SIG-M5 treated with dmso at 0.1 percent for 504 hours (cell line): ENCODE measurements around the gene AANAT.

Experiments used
- DNase-seq: peaks from one replicate; lab custom pipeline; 2025; ENCODE audit not compliant: unreplicated experiment; lab: John Stamatoyannopoulos, UW

AANAT gene

DNA sequence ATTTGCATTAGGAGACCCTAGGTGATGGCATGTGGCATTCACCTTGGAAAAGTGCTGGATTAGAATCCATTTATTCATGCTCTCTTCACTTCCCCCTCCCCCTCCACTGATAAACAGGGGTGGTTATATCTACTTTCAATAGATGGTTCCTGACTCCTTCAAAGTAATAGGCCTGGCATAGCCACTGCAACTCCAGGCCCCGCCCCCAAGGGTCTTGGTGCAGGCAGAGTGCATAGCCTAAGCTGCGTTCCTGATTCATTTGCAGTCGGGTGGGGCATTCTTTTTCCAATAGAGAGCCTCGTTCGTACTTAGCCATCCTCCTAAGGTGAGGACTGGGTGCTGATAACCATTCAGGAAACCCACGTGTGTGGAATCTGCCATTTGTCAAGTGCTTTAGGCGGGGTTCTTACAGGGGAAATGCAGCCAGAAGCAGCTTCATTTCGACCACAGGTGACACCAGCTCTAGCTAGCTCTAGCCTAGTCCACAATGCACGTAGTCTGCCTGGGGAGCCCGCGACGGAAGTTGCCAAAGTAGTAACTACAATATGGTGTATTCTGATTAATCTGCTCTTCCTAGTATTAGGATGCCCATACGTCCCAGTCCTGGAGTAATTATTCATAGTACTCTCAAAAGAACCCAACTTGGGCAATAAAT lies 25.6 kb upstream of the AANAT start:
- no peak for DNase-seq

DNA sequence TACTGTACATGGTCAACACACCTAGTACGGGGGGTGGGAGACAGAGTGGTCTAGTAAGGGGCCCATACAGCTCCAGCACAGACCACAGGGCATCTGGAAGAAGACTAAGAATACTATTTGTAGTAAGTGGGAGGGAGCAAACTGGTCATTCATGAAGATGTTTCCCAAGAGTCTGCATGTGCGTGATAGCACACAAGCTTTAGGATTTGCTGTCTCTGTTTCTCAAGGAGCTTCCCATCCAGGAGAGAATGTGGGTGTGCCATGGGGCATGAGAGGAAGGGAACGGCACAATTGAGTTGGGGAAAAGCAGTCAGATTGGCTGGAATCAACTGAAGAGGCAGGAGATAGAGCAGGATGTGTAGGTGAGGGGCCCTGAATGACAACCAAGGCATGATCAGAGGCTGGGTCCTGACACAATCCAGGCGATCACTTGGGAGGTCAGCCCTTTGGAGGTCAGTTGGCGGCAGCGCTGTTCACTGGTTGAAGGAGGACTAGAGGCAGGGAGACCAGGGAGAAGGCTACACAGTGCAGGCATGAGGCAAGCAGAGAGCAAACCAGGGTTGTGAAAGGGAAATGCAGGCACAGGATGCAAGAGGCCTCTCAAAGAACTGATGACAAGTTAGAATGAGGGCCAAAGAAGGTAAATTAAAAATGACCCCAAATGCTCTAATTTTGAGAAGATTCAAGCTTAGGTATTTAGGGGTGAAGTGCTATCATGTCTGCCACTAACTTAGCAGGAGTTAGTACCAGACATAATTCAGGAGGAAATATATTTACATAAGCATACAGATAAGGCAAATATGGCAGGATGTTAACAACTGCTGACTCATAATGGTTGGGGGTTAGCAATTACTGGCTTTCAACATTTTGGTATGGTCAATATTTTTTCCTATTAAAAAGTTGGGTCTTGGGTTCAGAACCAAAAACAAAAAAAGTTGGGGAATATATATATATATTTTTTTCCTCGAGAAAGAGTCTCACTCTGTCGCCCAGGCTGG lies 24.8 kb upstream of the AANAT start:
- peak; percentile 13 for DNase-seq

GRCh38 chr17:76444518-76445311 lies 22.7 kb upstream of the AANAT start:
- DNase-seq = no peak

- DNase-seq = no peak
Observed at GRCh38 chr17:76445697-76446448, 21.5 kb upstream of the AANAT start.

DNA sequence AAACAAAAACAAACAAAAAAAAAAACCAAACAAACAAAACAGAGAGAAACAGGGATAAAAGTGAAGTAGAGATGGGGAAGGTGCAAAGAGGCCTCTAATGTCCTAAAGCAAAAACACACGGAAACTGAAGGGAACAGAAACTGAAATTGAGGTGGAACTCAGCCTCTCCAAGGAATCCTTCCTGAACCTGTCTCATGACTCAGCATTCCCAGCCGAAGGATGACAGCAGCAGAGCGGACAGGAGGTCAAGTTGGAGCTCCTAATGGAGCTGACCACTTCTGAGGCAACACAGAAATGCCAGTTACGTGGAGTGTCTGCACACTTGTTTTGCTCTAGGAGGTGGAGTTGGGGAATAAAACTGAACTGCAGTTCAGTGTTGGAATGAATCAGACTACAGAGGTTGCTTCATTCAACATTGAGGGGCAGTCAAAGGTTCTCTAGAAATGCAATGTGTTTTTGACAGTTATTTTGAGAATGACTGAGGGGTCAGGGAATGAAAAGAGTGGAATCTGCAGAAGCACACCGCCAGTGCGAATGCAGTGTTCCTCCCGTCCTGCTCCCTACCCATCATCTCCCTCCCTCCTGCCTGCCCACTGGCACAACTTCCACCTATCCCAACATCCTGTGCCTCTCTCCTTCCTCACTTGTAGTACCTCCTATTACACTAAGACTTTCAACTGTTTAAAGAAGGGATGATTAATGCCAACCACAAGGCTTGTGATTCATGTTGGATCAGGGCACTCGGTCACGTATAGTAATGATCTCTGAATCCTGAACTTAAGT lies 20.8 kb upstream of the AANAT start:
- DNase-seq = peak; percentile 22

- no peak for DNase-seq
Observed at GRCh38 chr17:76447931-76448652, 19.3 kb upstream of the AANAT start.

DNA sequence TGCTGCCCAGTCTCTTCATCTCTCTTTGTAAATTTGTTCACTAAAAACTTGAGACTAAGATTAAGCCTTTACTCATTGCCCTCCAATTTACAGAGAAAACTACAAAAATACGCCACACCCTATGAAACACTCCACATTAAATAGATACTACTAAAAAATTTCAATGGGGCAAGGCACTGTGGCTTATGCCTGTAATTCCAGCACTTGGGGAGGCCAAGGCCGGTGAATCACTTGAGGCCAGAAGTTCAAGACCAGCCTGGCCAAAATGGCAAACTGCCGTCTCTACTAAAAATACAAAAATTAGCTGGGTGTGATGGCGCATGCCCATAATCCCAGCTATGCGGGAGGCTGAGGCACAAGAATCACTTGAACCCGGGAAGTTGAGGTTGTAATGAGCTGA lies 18.3 kb upstream of the AANAT start:
- no peak for DNase-seq

DNA sequence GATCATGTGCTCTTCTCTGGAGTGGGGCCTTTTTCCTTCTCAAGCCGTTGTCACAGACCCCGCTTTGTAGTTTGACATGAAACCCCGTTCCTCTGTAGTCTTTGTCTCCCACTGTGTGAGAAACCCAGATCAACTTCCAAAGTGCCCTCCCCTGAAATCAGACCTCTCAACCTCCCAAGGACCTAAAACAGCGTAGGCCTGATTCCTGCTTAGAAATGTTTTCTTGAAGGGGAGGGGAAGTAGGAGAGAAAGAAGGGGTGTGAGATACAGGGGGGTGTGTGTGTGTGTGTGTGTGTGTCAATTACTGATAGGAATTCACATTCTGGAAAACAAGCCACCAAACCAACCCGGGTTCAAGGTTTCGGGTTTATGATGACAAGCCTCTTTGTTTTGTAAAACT lies 15.9 kb upstream of the AANAT start:
- no peak for DNase-seq

- DNase-seq = no peak
Observed at GRCh38 chr17:76452127-76452659, 15.2 kb upstream of the AANAT start.

GRCh38 chr17:76452660-76453430 lies 14.6 kb upstream of the AANAT start, which contains the start of gene UBE2O:
Gene UBE2O, minus strand, starts transcription at chr17:76453152. Its CDS starts 11 bp downstream, at chr17:76453141.
- peak; percentile 89 for DNase-seq

DNA sequence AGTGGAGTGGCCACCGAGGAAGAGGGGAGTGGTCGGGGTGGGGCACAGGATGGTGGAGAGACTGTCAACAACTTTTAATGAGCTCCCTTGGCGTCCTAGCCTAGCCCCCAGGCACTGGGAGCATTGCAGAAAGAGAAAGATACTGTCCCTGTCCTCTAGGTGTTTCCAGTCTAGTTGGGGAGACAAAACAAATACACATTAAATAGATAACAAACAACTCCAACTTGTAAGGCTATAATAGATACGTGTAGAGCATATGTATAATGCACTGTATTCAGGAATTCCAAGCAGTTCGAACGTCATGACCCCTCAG lies 14.0 kb upstream of the AANAT start:
- no peak for DNase-seq

DNA sequence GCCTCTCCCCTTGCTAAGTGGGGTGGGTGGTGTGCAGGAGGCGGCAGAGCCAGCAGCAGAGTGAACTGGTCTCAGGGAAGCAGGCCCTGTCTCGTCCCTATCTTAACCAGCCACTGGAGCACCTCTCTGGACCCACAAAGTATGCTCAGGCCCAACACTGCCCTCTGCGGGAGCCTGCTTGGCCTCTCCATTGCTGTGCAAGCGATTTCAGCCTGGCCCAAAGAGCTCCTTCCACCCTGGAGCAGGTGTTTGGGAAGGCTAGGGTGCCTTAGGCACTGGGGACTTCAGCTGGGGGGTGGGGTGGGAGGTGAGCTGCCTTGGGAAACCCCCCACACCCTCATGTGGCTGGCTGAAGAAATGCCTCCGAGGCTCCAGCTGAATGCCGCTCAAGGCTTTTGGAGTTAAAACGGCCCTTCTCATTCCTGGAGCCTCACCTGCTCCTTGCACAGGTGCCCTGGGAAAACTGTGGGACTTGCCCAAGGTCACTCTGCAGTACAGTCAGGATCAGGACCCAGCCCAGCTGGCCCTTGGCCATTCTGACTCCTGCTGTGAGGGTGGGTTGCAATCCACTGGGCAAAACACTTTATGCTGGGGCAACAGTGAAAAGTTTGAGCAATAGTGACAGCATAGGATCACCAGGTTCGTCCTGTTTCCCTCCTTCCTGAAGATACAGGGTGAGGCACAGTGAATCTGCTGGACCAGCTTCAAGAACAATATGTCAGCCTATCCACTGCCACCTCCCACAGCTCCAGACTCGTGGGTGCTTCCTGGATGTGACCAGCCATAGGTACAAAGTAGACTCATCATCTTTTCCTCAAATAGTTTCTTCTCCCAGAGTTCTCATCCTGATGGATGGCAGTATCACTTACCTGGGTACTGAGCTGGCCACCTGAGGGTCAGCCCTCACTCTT lies 8.6 kb upstream of the AANAT start:
- peak; percentile 41 for DNase-seq

DNA sequence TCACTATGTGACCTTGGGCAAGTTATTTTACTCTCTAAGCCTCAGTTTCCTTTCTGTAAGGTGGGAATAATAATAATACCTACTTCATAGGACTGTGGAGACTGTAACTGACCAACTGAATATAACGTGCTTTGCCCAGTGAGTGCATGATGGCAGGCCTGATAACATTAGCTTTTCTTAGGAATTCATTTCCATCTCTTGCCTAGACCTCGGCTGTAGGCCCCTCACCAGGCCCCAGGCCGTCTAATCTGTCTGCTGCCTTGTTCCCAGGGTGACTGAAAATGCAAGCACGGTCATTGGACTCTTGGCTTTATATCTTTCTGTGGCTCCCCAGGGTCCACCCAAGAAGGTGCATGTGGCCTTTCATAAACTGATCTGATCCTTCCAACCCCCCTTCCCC lies 7.7 kb upstream of the AANAT start:
- no peak for DNase-seq

DNA sequence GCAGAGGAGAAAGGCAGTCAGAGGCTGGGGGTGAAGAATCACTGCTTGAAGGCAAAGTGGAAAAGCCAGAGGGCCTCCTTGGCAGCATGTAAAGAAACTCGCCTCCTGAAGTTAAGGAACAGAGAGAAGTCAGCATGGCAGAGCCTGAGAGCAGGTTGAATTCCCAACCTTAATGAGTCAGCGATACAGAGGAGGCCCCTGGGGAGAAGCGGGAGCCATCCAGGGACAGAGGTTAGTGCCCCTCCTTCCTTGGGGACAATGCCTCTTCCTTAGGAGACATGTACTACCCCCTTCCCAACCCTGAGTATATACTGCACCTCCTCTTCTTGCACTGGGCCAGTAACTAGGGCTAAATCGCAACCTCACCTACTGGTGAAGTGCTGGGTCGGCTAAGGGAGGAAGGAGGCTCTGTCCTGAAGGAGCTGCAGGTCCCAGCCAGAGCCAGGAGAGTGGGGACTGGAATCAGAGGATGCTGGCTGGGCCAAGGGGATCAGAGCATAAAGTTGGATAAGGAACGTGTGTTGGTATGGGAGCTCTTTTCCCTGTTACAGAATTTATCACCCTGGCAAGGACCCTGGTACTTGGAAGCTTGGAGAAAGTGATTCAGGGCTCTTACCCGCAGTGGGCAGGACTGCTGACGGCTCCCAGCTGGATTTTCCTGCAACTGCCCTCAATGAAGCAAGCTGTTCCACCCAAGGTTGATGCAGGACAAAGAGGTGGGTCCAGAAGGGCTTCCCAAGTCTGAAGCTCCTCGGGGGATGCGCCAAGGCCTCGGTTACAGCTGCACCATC lies 5.4 kb upstream of the AANAT start:
- no peak for DNase-seq

- DNase-seq = no peak
Observed at GRCh38 chr17:76462556-76463290, 4.7 kb upstream of the AANAT start.

GRCh38 chr17:76466775-76467130 lies 650 bp upstream of the AANAT start:
- DNase-seq = no peak
